ENCODE measurements around the gene CDHR3.

The CDHR3 gene

DNA sequence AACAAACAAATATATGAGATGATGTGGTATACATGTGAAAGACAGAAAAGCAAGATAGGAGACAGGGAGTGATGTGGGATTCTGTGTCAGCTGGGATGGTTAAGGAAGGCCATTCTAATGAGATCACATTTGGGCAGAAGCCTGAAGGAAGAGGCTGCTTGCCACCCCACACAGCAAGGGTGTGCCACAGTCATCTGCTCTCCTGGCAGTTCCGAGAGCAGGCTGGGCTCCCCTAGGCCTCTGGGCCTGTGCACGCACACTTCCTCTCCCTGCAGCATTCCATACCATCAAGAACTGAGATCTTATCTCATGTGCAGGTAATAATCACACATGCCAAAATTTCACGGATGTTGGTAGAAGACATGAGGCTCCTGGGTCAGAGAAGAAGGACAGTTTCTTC, 105.9 kb downstream of the CDHR3 start:
- no peak for DNase-seq

DNA sequence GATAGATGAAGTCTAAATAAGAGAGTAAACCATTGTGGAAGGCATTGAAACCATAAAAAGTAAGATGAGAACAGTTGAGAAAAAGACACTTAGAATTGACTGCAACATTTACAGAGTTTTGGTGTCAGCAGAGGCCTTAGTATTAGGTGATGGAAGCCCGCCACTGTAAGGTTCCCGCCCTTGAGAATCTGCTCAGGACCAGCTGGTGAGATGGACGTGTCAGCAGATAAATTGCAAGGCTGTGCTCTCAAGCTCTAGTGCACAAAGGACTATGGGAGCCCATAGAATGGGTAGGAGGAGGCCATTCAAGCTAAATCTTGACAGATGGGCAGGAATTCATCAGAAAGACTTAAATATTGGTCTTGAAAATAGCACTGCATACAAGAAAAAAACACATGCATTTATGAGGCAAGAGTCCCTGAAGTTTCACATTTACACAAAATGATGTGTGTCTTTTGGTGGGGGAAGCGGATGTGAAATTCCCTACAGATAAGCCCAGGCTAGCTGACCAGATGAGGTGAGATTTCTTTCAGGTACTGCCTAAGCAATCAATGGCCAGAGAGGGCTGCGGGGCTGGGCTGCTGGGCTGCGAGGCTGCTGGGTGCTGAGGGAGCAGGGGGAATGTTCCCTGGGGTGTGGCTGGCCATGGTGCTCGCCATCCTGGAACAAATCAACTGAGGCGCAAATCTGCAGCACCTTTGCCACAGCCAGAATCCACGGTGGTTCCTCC, 106.6 kb downstream of the CDHR3 start:
- DNase-seq = no peak

DNA sequence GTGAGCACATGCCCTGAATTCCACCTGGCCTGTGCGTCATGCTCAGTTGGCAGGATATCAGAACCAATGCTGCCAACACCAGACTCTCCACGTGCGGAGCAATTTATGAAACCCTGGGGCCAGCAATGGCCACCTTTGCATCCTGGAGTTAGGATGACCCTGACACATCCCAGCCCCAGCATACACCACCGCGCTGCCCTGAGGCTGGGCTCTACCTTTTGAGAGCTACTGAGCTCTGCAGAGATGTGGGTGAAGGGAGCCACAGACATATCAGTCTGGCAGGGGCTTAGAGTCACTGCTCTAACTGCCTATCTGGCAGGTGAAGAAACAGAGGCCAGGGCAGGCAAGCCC, 107.1 kb downstream of the CDHR3 start:
- DNase-seq = no peak

DNA sequence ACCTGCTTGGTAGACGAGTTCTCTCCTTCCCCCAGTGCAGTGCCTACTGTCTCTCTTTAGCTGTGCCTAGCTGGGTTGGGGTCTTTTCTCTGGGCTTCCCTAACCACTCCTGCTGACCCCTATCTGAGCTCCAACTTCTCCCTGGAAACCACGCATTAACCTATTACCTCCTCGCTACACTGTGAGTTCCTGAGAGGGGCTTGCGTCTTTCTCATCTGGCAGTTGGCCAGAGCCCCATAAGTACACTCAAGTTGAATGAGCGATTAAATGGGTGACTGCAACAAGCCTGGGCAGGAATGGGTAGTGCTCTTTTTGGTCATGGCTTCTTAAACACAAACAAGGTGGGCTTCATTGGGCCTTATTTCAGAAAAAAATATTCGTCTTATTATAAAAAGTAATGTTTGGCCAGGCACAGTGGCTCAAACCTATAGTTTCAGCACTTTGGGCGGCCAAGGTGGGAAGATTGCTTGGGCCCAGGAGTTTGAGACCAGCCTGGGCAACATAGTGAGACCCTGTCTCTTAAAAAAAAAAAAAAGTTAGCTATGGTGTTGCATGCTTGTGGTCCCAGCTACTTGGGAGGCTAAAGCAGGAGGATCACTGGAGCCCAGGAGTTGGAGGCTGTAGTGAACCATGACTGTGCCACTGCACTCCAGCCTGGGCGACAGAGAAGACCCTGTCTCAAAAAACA, 107.6 kb downstream of the CDHR3 start:
- DNase-seq = no peak

DNA sequence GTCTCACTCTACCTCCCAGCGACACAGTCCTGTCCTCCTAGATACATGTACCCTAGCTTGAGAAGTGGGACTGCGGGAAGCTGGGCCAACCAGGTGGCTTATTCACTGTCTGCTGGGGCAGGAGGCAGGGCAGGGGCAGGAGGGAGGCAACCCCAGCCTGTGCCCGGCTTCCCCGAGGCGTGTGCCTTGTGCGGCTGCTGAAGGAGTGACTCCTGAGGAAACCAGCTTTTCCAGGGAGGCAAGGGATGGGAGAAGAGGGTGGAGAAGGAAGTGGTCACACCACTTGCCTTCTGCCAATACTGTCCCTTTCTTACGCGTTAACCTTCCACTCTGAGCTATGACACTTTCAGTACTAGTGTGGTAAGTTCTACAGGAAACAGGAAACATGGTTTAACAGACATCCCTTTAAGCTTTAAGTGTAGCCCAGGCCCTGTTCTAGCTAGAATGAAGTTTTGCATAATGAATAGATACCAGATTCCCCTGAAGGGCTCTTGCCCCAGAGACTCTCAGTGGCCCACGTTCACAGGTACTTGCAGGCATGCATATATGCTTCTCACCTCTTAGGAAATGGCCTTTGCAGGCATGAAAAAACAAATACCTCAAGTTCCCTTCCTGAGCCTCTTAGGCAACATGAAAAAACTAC, 108.4 kb downstream of the CDHR3 start:
- no peak for DNase-seq

DNA sequence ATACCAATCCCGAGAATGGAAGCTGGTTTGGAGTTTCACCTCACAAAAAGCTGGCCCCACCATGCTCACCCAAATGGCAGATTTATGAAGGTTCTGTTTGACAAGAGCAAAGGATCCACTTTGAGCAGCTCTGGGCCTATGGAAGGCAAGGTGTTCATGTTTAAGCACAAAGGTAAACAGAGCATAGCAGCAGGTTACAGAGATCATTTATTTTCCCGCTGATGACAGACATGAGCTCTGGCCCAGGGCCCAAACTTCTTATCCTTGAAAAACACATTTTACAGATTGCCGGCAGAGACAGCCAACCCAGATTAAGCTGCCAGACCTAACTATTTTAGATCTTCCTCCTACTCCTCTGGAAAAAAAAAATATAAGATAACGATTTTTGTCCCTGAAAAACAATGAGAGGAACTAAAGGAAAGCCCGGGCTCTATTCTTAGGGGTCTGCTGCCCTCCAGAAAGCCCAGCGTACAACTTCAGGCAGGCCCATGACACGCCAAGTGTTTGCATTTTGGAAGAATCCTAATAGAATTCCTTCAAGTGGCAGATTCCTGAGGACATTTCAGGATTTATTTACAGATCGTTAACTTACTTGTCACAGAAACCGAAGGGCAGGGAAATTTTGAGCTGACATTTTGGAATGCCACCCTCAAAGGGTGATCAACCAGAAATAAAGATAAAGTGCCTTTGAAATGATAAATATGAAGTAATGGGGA, 109.1 kb downstream of the CDHR3 start:
- no peak for DNase-seq

DNA sequence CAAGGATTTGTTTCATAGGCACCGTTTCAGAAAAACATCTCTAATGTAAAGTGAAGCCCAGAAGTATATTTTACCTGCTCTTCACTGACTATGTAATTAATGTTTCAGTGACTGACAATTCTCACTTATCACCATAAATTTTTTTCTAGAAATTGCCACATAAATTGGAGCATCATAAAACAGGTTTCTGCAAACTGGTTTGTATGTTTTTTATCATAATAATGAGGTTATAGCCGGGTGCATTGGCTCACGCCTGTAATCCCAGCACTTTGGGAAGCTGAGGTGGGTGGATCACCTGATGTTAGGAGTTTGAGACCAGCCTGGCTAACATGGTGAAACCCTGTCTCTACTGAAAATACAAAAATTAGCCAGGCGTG, 109.6 kb downstream of the CDHR3 start:
- DNase-seq = no peak

DNA sequence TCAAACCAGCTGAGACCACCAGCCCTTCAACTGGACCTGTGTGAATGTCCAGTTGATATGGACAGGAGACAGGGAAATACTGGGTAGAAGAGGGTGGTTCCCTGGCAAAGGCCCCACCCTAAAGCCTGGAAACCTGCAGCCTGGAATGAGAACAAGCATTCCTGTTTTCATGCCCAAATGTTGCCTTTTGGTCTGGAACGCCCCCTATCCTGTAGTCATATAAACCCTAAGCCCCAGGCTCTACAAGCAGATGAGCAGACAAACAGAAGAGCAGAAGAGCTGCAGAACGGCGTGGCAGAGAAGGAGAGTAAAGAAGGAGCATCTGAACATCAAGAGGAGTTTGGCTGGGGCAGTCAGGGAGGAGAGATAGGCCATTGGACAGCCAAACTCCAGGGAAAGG, 110.6 kb downstream of the CDHR3 start:
- no peak for DNase-seq

DNA sequence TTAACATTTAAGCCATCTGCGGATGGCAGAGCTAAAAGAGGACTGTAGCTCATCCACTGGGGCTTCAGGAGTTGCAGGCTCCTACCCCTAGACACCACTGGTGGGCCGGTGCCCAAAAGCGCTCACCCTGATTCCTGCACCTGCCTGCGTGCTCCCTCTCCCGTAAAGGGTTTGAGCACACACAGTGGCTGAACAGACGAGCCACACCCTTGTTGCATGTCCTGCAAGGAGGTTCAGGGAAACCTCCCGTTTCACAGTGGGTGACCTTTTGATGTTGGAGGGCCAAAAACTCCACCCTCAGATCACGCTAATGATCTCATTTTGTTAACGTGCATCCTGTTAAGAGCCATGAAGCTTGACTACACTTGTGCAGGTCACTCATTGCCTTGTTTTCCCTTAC, 111.2 kb downstream of the CDHR3 start:
- DNase-seq = no peak

DNA sequence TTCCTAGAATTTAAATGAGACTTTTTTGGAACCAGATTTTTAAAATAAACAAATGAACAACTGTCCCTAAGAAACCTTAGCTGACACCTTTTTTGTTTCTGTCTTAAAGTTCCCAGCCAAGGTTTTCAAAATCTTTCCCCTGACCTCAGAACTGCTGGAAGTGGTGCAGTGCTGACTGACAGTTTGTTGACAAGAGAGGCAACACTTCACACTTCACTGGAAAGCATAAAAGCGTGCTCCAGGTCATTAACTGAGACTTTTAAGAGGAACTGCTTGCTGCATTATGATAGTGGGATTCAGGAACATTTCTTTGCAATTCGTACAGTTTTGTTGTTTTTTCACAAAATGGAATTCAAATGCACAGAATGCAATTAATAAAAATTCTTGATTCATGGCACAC, 112.9 kb downstream of the CDHR3 start:
- DNase-seq = no peak

DNA sequence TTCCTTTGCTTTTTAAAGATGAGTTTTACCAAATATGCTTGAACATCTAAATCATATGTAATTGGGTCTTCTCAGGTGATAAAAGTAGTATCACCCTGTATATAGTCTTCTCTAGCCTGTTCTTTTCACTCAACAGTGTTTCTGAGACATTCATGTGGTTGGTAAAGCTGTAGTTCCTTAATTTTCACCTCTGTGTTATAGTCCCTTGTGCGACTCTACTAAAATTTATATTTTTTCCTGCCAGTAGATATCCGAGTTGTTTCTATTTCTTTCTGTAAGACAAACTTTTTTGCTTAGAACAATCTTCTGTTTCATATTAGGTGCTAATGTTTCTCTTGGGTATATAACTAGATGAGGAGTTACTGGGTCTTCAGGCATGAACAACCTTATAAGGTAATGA, 113.5 kb downstream of the CDHR3 start:
- DNase-seq = no peak

DNA sequence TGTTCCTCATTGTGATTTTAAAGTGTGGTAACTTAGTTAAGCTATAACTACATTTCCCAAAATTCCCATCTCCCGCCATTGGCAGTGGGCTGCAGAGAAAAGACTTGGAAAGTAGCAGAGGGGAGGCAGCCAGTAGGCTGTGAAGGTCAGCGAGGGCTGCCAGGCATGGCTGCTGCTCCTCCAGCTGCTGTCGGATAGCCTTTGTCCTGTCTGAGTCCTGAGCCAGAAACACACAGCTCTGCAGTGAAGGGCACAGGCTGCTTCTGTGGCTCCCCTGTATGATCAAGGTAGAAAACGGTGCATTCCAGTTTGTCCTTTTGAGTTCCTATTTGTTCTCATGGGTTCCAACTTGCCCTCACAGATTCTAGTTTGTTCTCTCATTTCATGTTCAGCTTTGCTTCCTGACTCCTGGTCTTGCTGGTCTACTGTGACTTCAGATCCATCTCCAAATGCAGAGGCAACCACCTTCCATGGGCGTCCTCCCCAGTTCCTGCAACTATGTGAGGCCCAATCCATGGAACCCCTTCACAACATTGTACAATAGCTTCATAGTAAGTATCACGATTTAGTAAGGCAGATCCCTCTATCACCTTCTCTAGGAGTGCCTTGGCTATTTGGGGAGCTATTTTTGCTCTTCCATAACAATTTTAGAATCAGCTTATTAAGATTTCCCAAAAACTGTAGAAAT, 117.4 kb downstream of the CDHR3 start:
- no peak for DNase-seq

DNA sequence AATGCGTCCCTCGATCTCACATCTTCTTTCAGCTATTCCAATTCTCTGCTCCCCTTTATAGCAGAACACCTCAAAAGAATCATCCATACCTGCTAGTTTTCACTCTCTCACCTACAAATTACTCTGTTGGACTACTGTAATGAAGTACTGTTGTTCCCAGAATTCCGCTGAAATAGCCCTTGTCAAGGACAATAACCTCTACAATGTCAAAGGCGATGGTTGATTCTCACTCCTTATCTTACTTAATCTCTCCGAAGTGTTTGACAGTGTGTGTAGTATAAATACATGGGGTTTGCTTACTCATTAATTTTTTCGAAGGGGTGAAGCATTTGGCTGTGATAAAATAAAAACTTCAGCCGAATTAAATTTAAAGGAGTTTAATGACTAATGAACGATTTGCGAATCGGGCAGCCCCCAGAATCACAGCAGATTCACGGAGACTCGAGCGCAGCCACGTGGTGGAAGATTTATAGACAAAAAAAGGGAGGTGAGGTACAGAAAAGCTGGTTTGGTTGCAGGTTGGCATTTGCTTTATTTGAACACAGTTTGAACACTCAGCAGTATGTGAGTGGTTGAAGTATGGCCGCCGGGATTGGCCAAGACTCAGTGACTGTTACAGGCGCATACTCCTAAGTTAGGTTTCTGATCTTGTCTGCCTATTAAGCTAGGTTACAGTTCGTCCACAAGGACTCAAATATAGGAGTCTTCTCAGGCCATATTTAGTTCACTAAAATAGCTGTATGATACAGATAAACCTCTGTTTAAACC, 119.2 kb downstream of the CDHR3 start:
- no peak for DNase-seq
